ENCODE measurements around the gene NFIX. TPM values are rescaled to one million over a fixed set of nuclear protein-coding genes. Genes with fewer than 3 reads are reported as not detected.
A peak's percentile ranks its signal among the peaks of the same experiment; 100 is the strongest.

The NFIX gene
- total and polyA plus RNA-seq, 9 of the 15 experiments (the other 6 are each of a cell fraction or from before 2014, with no cell fraction given): 0.28 to 26.8 (median 5.4) TPM

- TF ChIP-seq, protein P1, sequence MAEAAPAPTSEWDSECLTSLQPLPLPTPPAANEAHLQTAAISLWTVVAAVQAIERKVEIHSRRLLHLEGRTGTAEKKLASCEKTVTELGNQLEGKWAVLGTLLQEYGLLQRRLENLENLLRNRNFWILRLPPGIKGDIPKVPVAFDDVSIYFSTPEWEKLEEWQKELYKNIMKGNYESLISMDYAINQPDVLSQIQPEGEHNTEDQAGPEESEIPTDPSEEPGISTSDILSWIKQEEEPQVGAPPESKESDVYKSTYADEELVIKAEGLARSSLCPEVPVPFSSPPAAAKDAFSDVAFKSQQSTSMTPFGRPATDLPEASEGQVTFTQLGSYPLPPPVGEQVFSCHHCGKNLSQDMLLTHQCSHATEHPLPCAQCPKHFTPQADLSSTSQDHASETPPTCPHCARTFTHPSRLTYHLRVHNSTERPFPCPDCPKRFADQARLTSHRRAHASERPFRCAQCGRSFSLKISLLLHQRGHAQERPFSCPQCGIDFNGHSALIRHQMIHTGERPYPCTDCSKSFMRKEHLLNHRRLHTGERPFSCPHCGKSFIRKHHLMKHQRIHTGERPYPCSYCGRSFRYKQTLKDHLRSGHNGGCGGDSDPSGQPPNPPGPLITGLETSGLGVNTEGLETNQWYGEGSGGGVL (CRISPR knock-in tag; IDR thresholded peaks at IDR 0.05): no peak
- TF ChIP-seq ZBTB7A (IDR thresholded peaks at IDR 0.05; ENCODE audit: borderline replicate concordance, control insufficient read depth, low read depth, low read length) (peak; percentile 96), HCFC1 (IDR thresholded peaks at IDR 0.05; ENCODE audit: low read depth, low read length) (peak; percentile 33; the same call in 1 of the 2 replicates), FOSL1 (tag; conservative IDR thresholded peaks at IDR 0.05) (0 out of 2 replicates have a peak, but pooled peaks have one; percentile 27), ZNF57 (CRISPR knock-in tag; IDR thresholded peaks at IDR 0.05) (peak; percentile 68; the same call in 1 of the 2 replicates), JUND (IDR thresholded peaks at IDR 0.05; ENCODE audit: borderline replicate concordance, low read depth, low read length) (peak; percentile 40; the same call in 1 of the 2 replicates), JUND (tag; IDR thresholded peaks at IDR 0.05; ENCODE audit: borderline replicate concordance, low read depth, low read length) (no peak; the same call in 2 of the 3 replicates), PBX2 (CRISPR knock-in tag; IDR thresholded peaks at IDR 0.05; ENCODE audit: low read depth) (no peak), PBX2 (tag; conservative IDR thresholded peaks at IDR 0.05; ENCODE audit: low read depth) (no peak), SUPT5H (IDR thresholded peaks at IDR 0.05) (no peak)
Observed at GRCh38 chr19:13104360-13104847, 109.1 kb downstream of the NFIX start (continued).
